HG03108 (cell line): Measurements from ENCODE around the gene PSMC2.
"Not testable (repeated sequence)": the region's sequence is repeated elsewhere in the genome, so short reads cannot be mapped to it uniquely, and the experiment has no call there.

ENCODE experiments used
- ATAC-seq: cut with Tn5 transposase; IDR thresholded peaks from one replicate; pipeline ENCODE4 v1.9.1; 2021; ENCODE audit warnings: moderate library complexity; ENCODE audit not compliant: unreplicated experiment

PSMC2 gene

GRCh38 chr7:103373866-103374643, 26.6 kb downstream of the PSMC2 start:
- ATAC-seq = no peak

GRCh38 chr7:103379270-103379975, 32.0 kb downstream of the PSMC2 start:
- no peak for ATAC-seq

- no peak for ATAC-seq
Measured at GRCh38 chr7:103380395-103381191, 33.1 kb downstream of the PSMC2 start.

- ATAC-seq = no peak
Measured at GRCh38 chr7:103381280-103382031, 34.0 kb downstream of the PSMC2 start.

- no peak for ATAC-seq
Measured at GRCh38 chr7:103382032-103382402, 34.6 kb downstream of the PSMC2 start.

- no peak for ATAC-seq
Measured at GRCh38 chr7:103387242-103387641, 39.8 kb downstream of the PSMC2 start.

- ATAC-seq = no peak
Measured at GRCh38 chr7:103388469-103389140, 41.2 kb downstream of the PSMC2 start.

GRCh38 chr7:103389263-103389662, 41.8 kb downstream of the PSMC2 start:
- no peak for ATAC-seq

GRCh38 chr7:103391150-103391549, 43.7 kb downstream of the PSMC2 start:
- ATAC-seq = no peak

- no peak for ATAC-seq
Measured at GRCh38 chr7:103391976-103392375, 44.5 kb downstream of the PSMC2 start.

- ATAC-seq = no peak
Measured at GRCh38 chr7:103394566-103394965, 47.1 kb downstream of the PSMC2 start.

GRCh38 chr7:103395071-103395470, 47.6 kb downstream of the PSMC2 start:
- ATAC-seq = no peak

GRCh38 chr7:103396471-103396870, 49.0 kb downstream of the PSMC2 start:
- no peak for ATAC-seq

- ATAC-seq = no peak
Measured at GRCh38 chr7:103398483-103399127, 51.2 kb downstream of the PSMC2 start.

- not testable (repeated sequence) for ATAC-seq
Measured at GRCh38 chr7:103399687-103400086, 52.2 kb downstream of the PSMC2 start.

- not testable (repeated sequence) for ATAC-seq
Measured at GRCh38 chr7:103405789-103406613, 58.6 kb downstream of the PSMC2 start.

GRCh38 chr7:103412151-103412550, 64.7 kb downstream of the PSMC2 start:
- no peak for ATAC-seq

GRCh38 chr7:103413407-103413806, 66.0 kb downstream of the PSMC2 start:
- ATAC-seq = no peak

- no peak for ATAC-seq
Measured at GRCh38 chr7:103418241-103418640, 70.8 kb downstream of the PSMC2 start.
